K562 (cell line): ENCODE measurements around the gene PLA2G2C. TPM values are rescaled to one million over a fixed set of nuclear protein-coding genes. Genes with fewer than 3 reads are reported as not detected.

ENCODE experiments used
- FOSL1 ChIP-seq: fragments of 200-800 bp; sonication (Bioruptor generic); conservative IDR thresholded peaks from 2 replicates; pipeline ENCODE4 v1.6.1; 2016; ENCODE audit warnings: missing genetic modification characterization, missing compliant biosample characterization
- JUND ChIP-seq, 2 experiments: IDR thresholded peaks; 2 replicates in 1 of 2; 3 replicates in 1 of 2; pipeline ENCODE4 v1.6.1; 2011; ENCODE audit warnings: borderline replicate concordance in 2 of 2, low read depth in 2 of 2, low read length in 2 of 2, improper control_type of control experiment in 1 of 2, missing biosample characterization in 1 of 2, missing genetic modification characterization in 1 of 2, missing genetic modification reagents in 1 of 2
- KDM4B ChIP-seq, 2 experiments: fragments of 450-650 bp in 1 of 2; sonication (generic) in 1 of 2; IDR thresholded peaks; 2 replicates each; pipeline ENCODE4 v1.6.1; 2016 to 2017; ENCODE audit warnings: borderline replicate concordance in 2 of 2, antibody characterized with exemption in 1 of 2, low read depth in 1 of 2, mild to moderate bottlenecking in 1 of 2
- KLF16 ChIP-seq: IDR thresholded peaks from 2 replicates; pipeline ENCODE4 v1.6.1; 2016; ENCODE audit warnings: antibody characterized with exemption
- MXD1 ChIP-seq: fragments of 250-450 bp; sonication (Bioruptor Pico); IDR thresholded peaks from 2 replicates; pipeline ENCODE4 v1.8.0; 2021; ENCODE audit warnings: borderline replicate concordance, mild to moderate bottlenecking, moderate library complexity; ENCODE audit not compliant: poor library complexity, severe bottlenecking
- OTX1 ChIP-seq: fragments of 450-650 bp; formaldehyde crosslinking; IDR thresholded peaks from 2 replicates; pipeline ENCODE4 v1.4.0; 2022; ENCODE audit warnings: mild to moderate bottlenecking
- POLR2AphosphoS5 ChIP-seq: IDR thresholded peaks from 2 replicates; pipeline ENCODE4 v1.6.1; 2011; ENCODE audit warnings: mild to moderate bottlenecking, low read depth, low read length, moderate library complexity; ENCODE audit not compliant: control insufficient read depth, insufficient read depth
- RBM39 ChIP-seq: fragments of 200-400 bp; formaldehyde crosslinking; optimal IDR thresholded peaks from 2 replicates; pipeline ENCODE3; 2018; ENCODE audit warnings: low read depth, low read length
- SIRT6 ChIP-seq: IDR thresholded peaks from one replicate; pipeline ENCODE4 v1.6.1; 2012; ENCODE audit warnings: low read depth, mild to moderate bottlenecking, control low read depth, inconsistent platforms, low read length, moderate library complexity
- TOE1 ChIP-seq, 2 experiments: fragments of 450-650 bp in 1 of 2; sonication (generic) in 1 of 2; formaldehyde crosslinking in 1 of 2; IDR thresholded peaks; 2 replicates each; pipeline versions ENCODE4 v1.7.1 to v1.8.0; 2016 to 2022; ENCODE audit warnings: borderline replicate concordance in 2 of 2, mild to moderate bottlenecking in 2 of 2, antibody characterized with exemption in 1 of 2, inconsistent platforms in 1 of 2, low read depth in 1 of 2, missing genetic modification reagents in 1 of 2, moderate library complexity in 1 of 2
- ZBTB12 ChIP-seq: fragments of 250-450 bp; sonication (Bioruptor Pico); IDR thresholded peaks from 2 replicates; pipeline ENCODE4 v1.4.0; 2020
- ZKSCAN8 ChIP-seq: fragments of 200-800 bp; sonication (Bioruptor generic); IDR thresholded peaks from 2 replicates; pipeline ENCODE4 v1.6.1; 2016; ENCODE audit warnings: missing genetic modification characterization, missing compliant biosample characterization
- ZNF395 ChIP-seq: fragments of 200-800 bp; sonication (Bioruptor generic); IDR thresholded peaks from 2 replicates; pipeline ENCODE4 v1.6.1; 2017; ENCODE audit warnings: missing genetic modification characterization, missing compliant biosample characterization
- polyA plus RNA-seq, 8 experiments: library from polyadenylated mRNA; depleted of rRNA in 4 of 8; stranded (reverse) in 5 of 8; unstranded in 3 of 8; fragments of >200 nt; fragmentation: Nextera tagmentation in 2 of 8; fragmentation: Illumina TruSeq in 1 of 8; extraction: Ambion mirVana in 2 of 8; extraction: Trizol in 1 of 8; gene quantifications; 2 replicates each; pipeline versions ENCODE4 v1.2.1 to v1.2.3, GENCODE V29; 2011 to 2014; ENCODE audit warnings: inconsistent platforms in 1 of 8, missing spikeins in 1 of 8
- total RNA-seq, 7 experiments: library from RNA; depleted of rRNA in 6 of 7; stranded (reverse); fragments of >200 nt in 6 of 7; fragmentation: Illumina TruSeq in 2 of 7; extraction: Trizol in 2 of 7; gene quantifications; 2 replicates each; pipeline versions ENCODE4 v1.2.1 to v1.2.3, GENCODE V29; 2011 to 2021; ENCODE audit warnings: low replicate concordance in 1 of 7
- TF ChIP-seq, protein P1 (sequence below): fragments of 450-650 bp; IDR thresholded peaks from 2 replicates; pipeline ENCODE4 v1.6.1; 2018; ENCODE audit warnings: mild to moderate bottlenecking, low read depth; ENCODE audit not compliant: partially characterized antibody
- TF ChIP-seq, protein P2 (sequence below): fragments of 450-650 bp; IDR thresholded peaks from 2 replicates; pipeline ENCODE4 v1.6.1; 2016; ENCODE audit warnings: mild to moderate bottlenecking

PLA2G2C gene
- total and polyA plus RNA-seq, 9 of the 15 experiments (the other 6 are each of a cell fraction or from before 2014, with no cell fraction given) = 0.14 to 0.49 (median 0.21) TPM

DNA sequence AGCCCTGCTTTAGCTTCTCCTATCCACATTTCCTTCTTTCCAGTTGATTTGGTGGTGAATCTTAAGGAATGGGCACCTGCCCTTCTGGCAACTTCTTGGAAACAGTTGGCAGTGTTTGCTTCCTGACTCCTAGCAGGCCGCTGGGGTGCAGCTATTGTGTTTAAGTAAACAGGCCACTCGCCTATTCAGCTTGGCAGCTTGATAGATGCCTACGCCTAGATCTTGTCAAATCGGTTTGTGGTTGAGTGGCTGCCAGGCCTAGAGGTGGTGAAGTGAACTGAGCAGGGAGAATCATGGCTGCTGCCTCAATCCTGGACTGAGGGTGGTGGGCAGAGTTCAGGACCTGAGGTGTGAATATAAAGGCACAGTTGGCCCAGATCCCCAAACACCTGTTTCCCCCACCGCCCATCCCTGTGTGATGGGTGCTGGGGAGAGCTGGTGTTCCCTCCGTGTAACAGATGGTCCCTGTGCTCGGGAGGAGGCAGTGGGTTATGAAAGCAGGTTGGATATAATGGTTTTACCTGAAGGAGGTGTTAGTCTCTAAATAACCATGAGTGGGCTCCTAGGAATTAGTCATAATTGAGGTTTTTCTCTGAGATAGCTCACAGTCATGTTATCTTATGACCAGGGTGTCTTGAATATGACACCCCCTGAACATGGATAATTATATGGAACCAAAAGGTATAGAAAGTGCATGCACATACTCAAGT lies 940 bp upstream of the PLA2G2C start (continued):
- TF ChIP-seq SIRT6 (no peak), MXD1 (no peak), KDM4B (IDR thresholded peaks at IDR 0.05; ENCODE audit: borderline replicate concordance in 2 of 2, low read depth in 1 of 2) (0 out of 4 replicates have a peak, but pooled peaks of 1 of the 2 experiments have one; percentile 23), RBM39 (peak; percentile 29), KLF16 (no peak), TOE1 (IDR thresholded peaks at IDR 0.05; ENCODE audit: borderline replicate concordance) (no peak), TOE1 (CRISPR knock-in tag; IDR thresholded peaks at IDR 0.05; ENCODE audit: borderline replicate concordance, low read depth) (no peak), ZKSCAN8 (CRISPR knock-in tag) (0 out of 2 replicates have a peak, but pooled peaks have one; percentile 4), FOSL1 (peak; percentile 64), ZNF395 (CRISPR knock-in tag) (peak; percentile 93), OTX1 (no peak), ZBTB12 (CRISPR knock-in tag) (no peak), POLR2AphosphoS5 (no peak), JUND (IDR thresholded peaks at IDR 0.05; ENCODE audit: borderline replicate concordance, low read depth, low read length) (no peak), JUND (tag; IDR thresholded peaks at IDR 0.05; ENCODE audit: borderline replicate concordance, low read depth, low read length) (peak; percentile 10; the same call in 1 of the 3 replicates)
- TF ChIP-seq, protein P1, sequence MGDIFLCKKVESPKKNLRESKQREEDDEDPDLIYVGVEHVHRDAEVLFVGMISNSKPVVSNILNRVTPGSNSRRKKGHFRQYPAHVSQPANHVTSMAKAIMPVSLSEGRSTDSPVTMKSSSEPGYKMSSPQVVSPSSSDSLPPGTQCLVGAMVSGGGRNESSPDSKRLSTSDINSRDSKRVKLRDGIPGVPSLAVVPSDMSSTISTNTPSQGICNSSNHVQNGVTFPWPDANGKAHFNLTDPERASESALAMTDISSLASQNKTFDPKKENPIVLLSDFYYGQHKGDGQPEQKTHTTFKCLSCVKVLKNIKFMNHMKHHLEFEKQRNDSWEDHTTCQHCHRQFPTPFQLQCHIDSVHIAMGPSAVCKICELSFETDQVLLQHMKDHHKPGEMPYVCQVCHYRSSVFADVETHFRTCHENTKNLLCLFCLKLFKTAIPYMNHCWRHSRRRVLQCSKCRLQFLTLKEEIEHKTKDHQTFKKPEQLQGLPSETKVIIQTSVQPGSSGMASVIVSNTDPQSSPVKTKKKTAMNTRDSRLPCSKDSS = no peak
- TF ChIP-seq, protein P2, sequence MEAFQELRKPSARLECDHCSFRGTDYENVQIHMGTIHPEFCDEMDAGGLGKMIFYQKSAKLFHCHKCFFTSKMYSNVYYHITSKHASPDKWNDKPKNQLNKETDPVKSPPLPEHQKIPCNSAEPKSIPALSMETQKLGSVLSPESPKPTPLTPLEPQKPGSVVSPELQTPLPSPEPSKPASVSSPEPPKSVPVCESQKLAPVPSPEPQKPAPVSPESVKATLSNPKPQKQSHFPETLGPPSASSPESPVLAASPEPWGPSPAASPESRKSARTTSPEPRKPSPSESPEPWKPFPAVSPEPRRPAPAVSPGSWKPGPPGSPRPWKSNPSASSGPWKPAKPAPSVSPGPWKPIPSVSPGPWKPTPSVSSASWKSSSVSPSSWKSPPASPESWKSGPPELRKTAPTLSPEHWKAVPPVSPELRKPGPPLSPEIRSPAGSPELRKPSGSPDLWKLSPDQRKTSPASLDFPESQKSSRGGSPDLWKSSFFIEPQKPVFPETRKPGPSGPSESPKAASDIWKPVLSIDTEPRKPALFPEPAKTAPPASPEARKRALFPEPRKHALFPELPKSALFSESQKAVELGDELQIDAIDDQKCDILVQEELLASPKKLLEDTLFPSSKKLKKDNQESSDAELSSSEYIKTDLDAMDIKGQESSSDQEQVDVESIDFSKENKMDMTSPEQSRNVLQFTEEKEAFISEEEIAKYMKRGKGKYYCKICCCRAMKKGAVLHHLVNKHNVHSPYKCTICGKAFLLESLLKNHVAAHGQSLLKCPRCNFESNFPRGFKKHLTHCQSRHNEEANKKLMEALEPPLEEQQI = no peak
